HG03432 (cell line): Measurements from ENCODE around the gene UBR4.
"Not testable (repeated sequence)": the region's sequence is repeated elsewhere in the genome, so short reads cannot be mapped to it uniquely, and the experiment has no call there.

ENCODE experiments used
- ATAC-seq: cut with Tn5 transposase; IDR thresholded peaks from one replicate; pipeline ENCODE4 v1.9.1; 2021; ENCODE audit warnings: mild to moderate bottlenecking, moderate library complexity; ENCODE audit not compliant: unreplicated experiment

UBR4 gene

DNA sequence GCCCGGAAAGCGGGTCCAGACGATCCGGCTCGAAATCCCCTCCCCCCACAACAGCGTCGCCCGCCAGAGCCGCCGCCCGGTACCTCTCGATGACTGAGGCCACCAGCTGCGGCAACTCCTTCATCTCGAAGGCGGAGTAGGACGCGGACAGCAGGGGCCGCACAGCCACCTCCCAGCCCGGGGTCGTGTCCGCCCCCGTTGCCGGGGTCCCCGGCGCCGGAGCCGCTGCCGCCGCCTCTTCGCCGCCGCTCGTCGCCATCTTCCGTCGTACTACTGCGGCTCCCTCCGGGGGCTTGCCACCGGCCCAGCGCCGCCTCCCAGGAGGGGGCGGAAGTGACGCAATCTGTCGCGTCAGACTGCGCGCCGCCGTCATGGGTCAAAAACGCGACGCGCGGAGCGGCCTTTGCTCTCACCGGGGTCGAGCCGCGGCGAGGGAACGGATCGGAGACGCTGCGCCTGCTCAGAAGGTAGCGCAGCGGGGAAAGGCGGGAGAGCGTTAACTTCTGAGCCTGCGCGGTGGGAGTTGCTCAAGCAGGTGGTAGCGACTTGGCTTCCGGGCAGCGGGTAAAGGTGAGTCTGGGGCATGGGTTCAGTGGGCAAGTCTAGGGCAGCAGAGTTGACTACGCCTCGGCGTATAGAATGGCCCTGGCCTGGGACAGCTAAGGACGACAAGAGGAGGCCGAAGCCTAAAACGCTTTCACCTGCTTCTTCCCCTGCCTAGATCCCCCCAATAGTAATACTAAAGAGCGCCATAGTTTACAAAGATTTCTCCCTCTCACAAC is at the start of gene UBR4:
UBR4 (minus strand) TSS at position 277 of the 782 bp plus-strand sequence; CDS start at position 259, 18 bp downstream.
- ATAC-seq: peak; percentile 87

DNA sequence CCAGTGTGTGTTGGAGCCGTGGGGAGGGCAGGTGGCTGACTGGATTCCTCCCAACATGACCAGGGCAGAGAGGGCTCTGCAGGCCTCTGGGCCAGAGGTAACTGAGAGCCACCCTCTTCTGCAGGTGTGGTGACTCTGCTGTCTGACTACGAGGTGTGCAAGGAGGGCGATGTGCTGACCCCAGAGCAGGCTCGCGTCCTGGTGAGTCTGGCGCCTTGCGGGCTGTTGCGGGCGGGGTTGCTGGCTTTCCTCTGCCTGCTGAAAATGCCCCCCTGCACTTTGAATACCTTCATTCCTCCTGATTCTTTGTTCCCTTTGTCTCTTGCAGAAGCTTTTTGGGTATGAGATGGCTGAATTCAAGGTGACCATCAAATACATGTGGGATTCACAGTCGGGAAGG is 48.3 kb upstream of the UBR4 start:
- no peak for ATAC-seq

DNA sequence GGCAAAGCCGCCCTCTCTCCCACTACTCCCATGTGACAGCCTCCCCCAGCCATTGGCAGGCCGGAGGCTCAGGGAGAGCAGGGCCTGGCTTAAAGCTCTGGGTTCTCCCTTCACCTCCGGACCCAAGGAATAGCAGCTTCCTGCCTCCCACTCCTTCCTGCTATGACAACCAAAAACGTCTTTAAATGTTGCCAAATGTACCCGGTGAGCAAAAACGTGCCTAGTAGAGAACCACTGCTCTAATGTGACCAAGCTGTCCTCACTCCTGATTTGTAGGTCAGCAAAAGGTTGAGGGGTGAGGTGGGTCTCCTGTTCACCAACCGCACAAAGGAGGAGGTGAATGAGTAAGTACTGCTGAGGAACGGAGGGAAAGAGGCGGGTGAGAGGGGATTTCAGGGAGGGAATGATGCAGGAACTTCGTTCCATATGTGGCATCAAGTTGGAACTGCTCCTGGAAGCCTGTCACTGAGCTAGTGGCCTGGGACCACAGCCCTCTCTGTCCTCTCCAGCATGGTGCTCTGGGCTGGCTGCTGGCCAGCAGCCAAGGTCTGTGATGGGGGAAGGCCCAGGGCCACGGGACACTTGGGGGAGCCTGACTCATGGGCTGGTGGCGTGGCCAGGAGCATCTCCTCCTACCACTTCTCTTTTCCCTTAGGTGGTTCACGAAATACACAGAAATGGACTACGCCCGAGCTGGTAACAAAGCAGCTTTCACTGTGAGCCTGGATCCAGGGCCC is 47.3 kb upstream of the UBR4 start:
- no peak for ATAC-seq

DNA sequence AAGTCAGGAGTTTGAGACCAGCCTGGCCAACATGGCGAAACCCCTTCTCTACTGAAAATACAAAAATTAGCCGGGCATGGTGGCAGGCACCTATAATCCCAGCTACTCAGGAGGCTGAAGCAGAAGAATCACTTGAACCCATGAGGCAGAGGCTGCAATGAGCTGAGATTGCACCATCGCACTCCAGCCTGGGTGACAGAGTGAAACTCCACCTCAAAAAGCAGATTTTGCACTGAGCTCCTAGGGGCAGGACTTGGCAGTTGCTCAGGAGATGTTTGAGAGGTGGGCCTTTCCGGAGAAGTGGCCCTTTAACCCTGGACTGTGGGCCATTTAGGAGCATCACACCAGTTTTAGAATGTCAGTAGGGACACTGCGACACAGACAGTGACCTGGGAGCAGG is 46.2 kb upstream of the UBR4 start:
- not testable (repeated sequence) for ATAC-seq

DNA sequence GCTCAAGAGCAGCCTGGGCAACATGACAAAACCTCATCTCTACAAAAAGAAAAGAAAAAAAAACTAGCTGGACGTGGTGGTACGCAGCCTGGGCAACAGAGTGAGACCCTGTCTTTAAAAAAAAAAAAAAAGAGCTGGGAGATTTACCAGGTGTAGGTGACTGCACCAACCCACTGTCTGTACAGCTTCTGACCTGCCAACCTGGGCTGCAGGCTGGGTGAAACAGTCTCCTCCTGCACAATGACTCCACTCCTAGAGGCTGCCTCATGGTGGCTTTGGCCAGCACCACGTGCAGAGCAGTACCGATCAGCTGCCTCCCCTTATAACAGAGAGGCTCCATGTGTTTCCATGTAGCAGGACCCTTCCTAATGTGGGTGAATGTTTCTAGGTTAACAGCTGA is 45.2 kb upstream of the UBR4 start:
- no peak for ATAC-seq

GRCh38 chr1:19254416-19254815 is 44.4 kb upstream of the UBR4 start:
- no peak for ATAC-seq

DNA sequence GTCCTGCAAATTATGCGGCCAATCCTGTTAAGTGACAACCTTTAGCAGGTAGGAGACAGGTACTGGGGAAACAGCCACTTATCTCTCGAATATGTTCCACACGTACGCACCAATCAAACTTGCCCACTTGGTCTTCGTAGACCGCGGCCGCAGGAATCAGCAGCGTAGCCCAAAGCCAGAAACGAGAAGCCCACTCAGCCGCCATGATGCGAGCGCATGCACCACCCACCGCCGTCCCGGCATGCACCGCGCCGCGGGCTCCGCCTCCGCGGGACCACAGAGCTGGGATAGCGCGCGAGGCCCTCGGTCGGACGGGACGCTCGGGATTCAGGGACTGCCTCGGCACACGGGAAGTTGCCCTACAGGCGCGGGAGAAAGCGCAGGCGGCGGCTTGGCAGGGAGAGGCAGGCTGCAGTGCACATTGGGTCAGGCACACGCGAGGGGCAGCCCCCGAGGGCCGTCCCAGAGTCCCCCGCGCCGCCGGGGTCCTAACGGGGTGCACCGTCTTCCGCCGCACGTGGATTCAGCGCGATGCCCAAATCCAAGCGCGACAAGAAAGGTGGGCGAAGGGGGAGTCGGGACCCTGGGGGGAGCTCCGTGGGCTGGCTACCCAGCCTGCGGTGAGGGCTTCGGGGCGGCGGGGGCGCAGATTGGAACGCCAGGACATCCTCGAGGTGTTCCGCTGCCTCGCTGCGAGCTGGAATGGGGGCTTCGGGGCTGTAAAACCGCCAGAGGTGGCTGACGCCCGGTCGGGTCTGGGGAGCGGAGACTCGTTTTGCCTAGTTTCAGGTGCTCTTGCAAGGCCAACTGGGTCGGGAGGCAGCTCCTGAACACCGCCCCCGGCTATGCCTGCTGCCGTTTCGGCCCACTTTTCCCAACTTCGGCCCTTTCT is 41.5 kb upstream of the UBR4 start, which contains the start of the genes EMC1 and MRTO4:
EMC1 (minus strand) TSS at position 220 of the 892 bp plus-strand sequence; CDS start at position 205, 15 bp downstream.
MRTO4 (plus strand) TSS at position 501 of the 892 bp plus-strand sequence; CDS start at position 532, 31 bp downstream.
- ATAC-seq: peak; percentile 86

DNA sequence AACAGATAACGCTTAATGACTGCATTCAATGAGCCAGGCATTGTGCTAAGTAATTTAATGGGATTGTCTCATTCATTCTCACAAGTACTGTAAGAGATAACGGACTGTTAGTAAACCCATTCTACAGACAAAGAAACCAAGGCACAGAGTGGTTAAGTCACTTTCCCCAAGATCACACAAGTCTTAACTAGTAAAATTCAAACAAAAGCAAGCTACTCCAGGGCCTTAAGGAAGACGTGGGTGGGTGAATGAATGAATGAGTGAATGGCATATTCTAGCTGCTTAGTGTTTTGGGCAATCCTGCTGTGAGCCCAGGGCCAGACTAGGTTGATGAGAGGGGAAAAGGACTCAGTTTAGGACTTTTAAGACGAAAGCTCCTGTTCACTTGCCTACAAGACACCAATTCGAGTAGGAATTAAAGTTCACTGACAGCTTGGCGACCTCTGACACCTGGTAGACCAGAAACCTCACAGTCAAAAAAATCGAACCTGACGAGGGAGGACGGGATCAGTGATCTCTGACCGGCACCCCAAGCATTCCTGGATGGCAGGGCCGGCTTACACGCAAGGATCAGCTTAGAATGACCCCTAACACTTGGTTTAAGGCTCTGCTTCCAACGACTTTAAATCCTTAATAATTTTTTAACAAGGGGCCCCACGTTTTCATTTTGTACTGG is 40.7 kb upstream of the UBR4 start:
- no peak for ATAC-seq

DNA sequence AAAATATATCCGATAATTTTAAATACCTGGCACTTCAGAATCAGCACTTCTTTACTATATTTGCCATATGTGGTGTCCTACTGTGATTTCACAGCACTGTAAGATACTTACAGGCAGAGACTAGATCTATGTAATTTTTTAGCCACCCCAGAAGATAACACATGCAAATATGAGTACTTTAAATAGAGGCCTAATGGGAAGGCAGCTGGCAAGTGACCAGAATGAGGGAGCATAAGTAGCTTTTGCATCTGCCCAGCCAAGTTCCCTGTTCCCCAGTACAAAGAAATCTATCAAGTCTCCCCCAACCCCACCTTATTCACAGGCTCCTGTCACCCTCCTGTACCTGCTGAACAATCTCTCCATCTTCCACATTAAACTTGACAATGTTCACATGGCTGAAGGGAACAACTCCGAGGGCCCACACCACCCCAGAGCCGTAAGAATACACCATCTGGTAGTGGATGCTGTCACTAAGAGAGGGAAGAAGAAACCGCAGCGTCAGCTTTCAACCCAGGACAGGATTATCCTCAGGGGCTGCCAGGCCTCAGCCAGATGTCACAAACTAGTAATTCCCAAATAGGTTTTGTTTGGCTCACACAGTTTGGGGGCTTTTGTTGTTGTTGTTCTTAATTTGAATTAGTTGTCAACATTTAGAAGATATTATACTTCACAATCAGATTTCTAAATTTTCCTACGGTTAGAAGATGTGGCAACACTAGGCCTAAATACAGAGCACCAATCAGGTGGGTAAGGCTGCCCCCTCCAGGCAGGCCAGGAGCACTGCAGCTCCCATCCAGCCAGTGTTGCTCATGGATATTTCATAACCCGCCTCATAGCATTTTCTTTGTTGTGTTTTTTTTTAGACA is 30.8 kb upstream of the UBR4 start:
- peak; percentile 56 for ATAC-seq

DNA sequence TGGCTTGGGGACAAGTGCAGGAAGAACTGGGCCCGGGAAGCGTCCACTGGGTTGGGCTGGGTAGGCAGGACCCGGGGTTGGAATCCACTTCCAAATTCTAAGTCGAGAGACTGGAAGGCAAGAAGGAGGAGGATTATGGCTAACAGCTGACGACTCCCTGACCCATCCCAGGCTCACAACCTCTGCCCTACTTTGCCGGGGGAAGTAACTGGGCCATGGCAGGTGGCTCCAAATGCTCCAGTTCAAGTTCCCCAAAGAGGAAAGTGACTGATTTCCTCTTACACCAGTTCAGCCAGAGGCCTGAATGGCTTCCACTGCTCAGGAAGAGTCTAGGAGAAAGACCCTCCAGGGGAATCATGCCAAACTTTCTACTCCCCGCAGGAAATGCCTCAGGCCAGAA is 29.8 kb upstream of the UBR4 start:
- ATAC-seq: no peak

- no peak for ATAC-seq
Observed at GRCh38 chr1:19234224-19234623, 24.2 kb upstream of the UBR4 start.

- ATAC-seq: no peak
Observed at GRCh38 chr1:19232524-19232846, 22.4 kb upstream of the UBR4 start.

- ATAC-seq: not testable (repeated sequence)
Observed at GRCh38 chr1:19231736-19232523, 21.9 kb upstream of the UBR4 start.

DNA sequence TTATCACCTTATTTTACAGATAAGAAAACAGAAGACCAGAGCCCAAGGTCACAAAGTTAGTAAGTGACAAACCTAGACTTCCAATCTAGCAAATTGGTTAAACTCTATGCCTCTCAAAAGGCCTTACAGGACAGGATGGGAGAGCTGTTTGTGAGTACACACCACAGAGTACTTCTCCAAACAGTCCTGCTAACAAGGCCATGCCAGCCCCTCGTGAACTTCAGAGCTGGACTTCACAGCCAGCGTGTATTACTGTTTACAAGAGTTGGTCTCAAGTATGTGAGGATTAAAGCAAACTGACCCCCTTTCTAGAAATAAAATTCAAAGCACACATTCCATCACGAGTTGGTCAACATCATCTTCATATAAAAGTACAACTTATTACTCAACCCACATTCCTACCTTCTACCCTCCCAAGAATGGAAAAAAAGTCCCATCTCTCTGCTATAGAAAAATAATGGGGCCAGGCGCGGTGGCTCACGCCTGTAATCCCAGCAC is 19.8 kb upstream of the UBR4 start:
- no peak for ATAC-seq

- no peak for ATAC-seq
Observed at GRCh38 chr1:19229229-19229628, 19.2 kb upstream of the UBR4 start.

GRCh38 chr1:19222979-19223824 is 13.1 kb upstream of the UBR4 start:
- no peak for ATAC-seq

GRCh38 chr1:19222573-19222972 is 12.5 kb upstream of the UBR4 start:
- ATAC-seq: no peak

GRCh38 chr1:19220991-19221390 is 10.9 kb upstream of the UBR4 start:
- ATAC-seq: no peak
